K562 (cell line): Measurements from ENCODE around the gene VEGFA. TPM values are rescaled to one million over a fixed set of nuclear protein-coding genes. Genes with fewer than 3 reads are reported as not detected.

Experiments
- ATAC-seq: fragments of 200-7000 bp; cut with Tn5 transposase; 3 replicates; pipeline ENCODE4 v1.9.1; 2020; ENCODE audit warnings: moderate library complexity
- BruUV-seq: library from RNA; stranded (reverse); fragments of 400-500 nt; replicated peaks from 2 replicates; lab custom pipeline; 2021; lab: Mats Ljungman, UMichigan
- CTCF ChIA-PET: fragments of 300-600 bp; formaldehyde crosslinking; extraction: SDS; loops from one replicate; lab custom pipeline; 2021; ENCODE audit warnings: low intra/inter-chr PET ratio; lab: Yijun Ruan, JAX
- POLR2A ChIA-PET: fragments of 300-600, 350-650 bp; sonication (Branson Sonifier 250); formaldehyde crosslinking; extraction: SDS; loops from one replicate; lab custom pipeline; 2021; ENCODE audit warnings: antibody characterized with exemption, inconsistent platforms; lab: Yijun Ruan, JAX
- DNase-seq, 4 experiments: peaks; one replicate each; pipeline versions ENCODE4 v3.0.0 to v3.0.0-alpha.2; 2011 to 2018; ENCODE audit warnings: low spot score in 3 of 4, mixed read lengths in 3 of 4; ENCODE audit errors: extremely low read depth in 1 of 4
- FAIRE-seq: peaks from 2 replicates; lab custom pipeline; 2011; peaks lifted over from hg19 to GRCh38; lab: Jason Lieb, UNC
- H2AFZ ChIP-seq: 2 replicates; pipeline ENCODE4 v1.6.0; 2011; ENCODE audit warnings: low read depth, low read length, control low read depth, inconsistent platforms
- H3K27ac ChIP-seq: fragments of 200-600 bp; 3 replicates; pipeline ENCODE4 v1.8.0; 2011; ENCODE audit warnings: low read depth, mild to moderate bottlenecking, control low read depth, inconsistent platforms, low read length, moderate library complexity, mixed read lengths; ENCODE audit errors: extremely low read depth
- H3K27me3 ChIP-seq, 2 experiments: fragments of 300-600 bp in 1 of 2; 2 replicates in 1 of 2; 3 replicates in 1 of 2; pipeline versions ENCODE4 v1.6.0 to v1.8.0; 2011; ENCODE audit warnings: inconsistent platforms in 2 of 2, low read length in 2 of 2, mild to moderate bottlenecking in 1 of 2, mixed read lengths in 1 of 2, moderate library complexity in 1 of 2; ENCODE audit not compliant: control insufficient read depth in 2 of 2, insufficient read depth in 2 of 2
- H3K36me3 ChIP-seq: fragments of 300-600 bp; 3 replicates; pipeline ENCODE4 v1.8.0; 2011; ENCODE audit warnings: mild to moderate bottlenecking, low read length, inconsistent platforms; ENCODE audit not compliant: control insufficient read depth, insufficient read depth
- H3K4me1 ChIP-seq, 2 experiments: fragments of 200-600 bp in 1 of 2; replicated peaks in 1 of 2; 2 replicates in 1 of 2; 3 replicates in 1 of 2; pipeline versions ENCODE4 v1.5.1 to v1.8.0; 2011; ENCODE audit warnings: inconsistent platforms in 2 of 2, low read length in 2 of 2, mild to moderate bottlenecking in 1 of 2, mixed read lengths in 1 of 2, moderate library complexity in 1 of 2; ENCODE audit not compliant: control insufficient read depth in 2 of 2, insufficient read depth in 2 of 2
- H3K4me2 ChIP-seq: 2 replicates; pipeline ENCODE4 v1.6.1; 2011; ENCODE audit warnings: low read length, control low read depth, inconsistent platforms, mixed read lengths; ENCODE audit not compliant: insufficient read depth
- H3K4me3 ChIP-seq: fragments of 200-600 bp; sonication (generic), shearing (Covaris generic); 2 replicates; pipeline ENCODE4 v1.5.1; 2016; ENCODE audit warnings: control low read depth, inconsistent platforms
- H3K79me2 ChIP-seq: fragments of 200-600 bp; 3 replicates; pipeline ENCODE4 v1.8.0; 2011; ENCODE audit warnings: low read length, inconsistent platforms; ENCODE audit not compliant: control insufficient read depth, insufficient read depth
- H3K9ac ChIP-seq, 2 experiments: 2 replicates each; pipeline versions ENCODE4 v1.6.0 to v1.6.1; 2011; ENCODE audit warnings: low read depth in 2 of 2, low read length in 2 of 2, control low read depth in 1 of 2, inconsistent platforms in 1 of 2, mild to moderate bottlenecking in 1 of 2, mixed read lengths in 1 of 2; ENCODE audit not compliant: insufficient read depth in 1 of 2
- H3K9me1 ChIP-seq: one replicate; pipeline ENCODE4 v1.6.0; 2011; ENCODE audit warnings: inconsistent platforms, mild to moderate bottlenecking, low read length, moderate library complexity; ENCODE audit not compliant: control insufficient read depth, insufficient read depth
- H3K9me3 ChIP-seq: replicated peaks from 2 replicates; pipeline ENCODE4 v1.5.1; 2011; ENCODE audit warnings: low read depth, low read length, inconsistent platforms; ENCODE audit not compliant: control insufficient read depth, insufficient read depth
- H4K20me1 ChIP-seq: replicated peaks from 2 replicates; pipeline ENCODE4 v1.6.1; 2011; ENCODE audit warnings: low read length, inconsistent platforms, mixed read lengths; ENCODE audit not compliant: control insufficient read depth, insufficient read depth
- CBX1 ChIP-seq: sonication (generic); IDR thresholded peaks from 2 replicates; pipeline ENCODE4 v1.6.1; 2016; ENCODE audit warnings: antibody characterized with exemption, low read depth, mild to moderate bottlenecking
- DDX20 ChIP-seq: fragments of 450-650 bp; IDR thresholded peaks from 2 replicates; pipeline ENCODE4 v1.6.1; 2016; ENCODE audit warnings: missing genetic modification characterization, low read depth, mild to moderate bottlenecking, missing compliant biosample characterization, moderate library complexity
- DMBX1 ChIP-seq: fragments of 250-450 bp; sonication (Bioruptor Pico); IDR thresholded peaks from 2 replicates; pipeline ENCODE4 v1.8.0; 2022; ENCODE audit warnings: inconsistent platforms, mild to moderate bottlenecking, moderate library complexity, borderline replicate concordance
- ELF1 ChIP-seq: fragments of 200-800 bp; sonication (Bioruptor generic); IDR thresholded peaks from 2 replicates; pipeline ENCODE4 v1.6.1; 2016; ENCODE audit warnings: missing genetic modification characterization, missing compliant biosample characterization
- FOXK2 ChIP-seq, 2 experiments: fragments of 450-650 bp; IDR thresholded peaks in 1 of 2; conservative IDR thresholded peaks in 1 of 2; 2 replicates each; pipeline ENCODE4 v1.6.1; 2016; ENCODE audit warnings: low read depth in 2 of 2, mild to moderate bottlenecking in 1 of 2
- FOXM1 ChIP-seq, 2 experiments: fragments of 450-650 bp in 1 of 2; sonication (generic) in 1 of 2; formaldehyde crosslinking in 1 of 2; IDR thresholded peaks; 2 replicates each; pipeline versions ENCODE4 v1.6.1 to v1.9.0; 2017 to 2022; ENCODE audit warnings: low read depth in 2 of 2, mild to moderate bottlenecking in 2 of 2, missing genetic modification reagents in 1 of 2, moderate library complexity in 1 of 2
- FUS ChIP-seq: fragments of 200-400 bp; formaldehyde crosslinking; optimal IDR thresholded peaks from 2 replicates; pipeline ENCODE3; 2017; ENCODE audit warnings: low read depth, low read length
- HNRNPK ChIP-seq: fragments of 200-400 bp; formaldehyde crosslinking; IDR thresholded peaks from one replicate; pipeline ENCODE4 v1.6.1; 2018; ENCODE audit warnings: mild to moderate bottlenecking, low read depth, low read length; ENCODE audit not compliant: poor library complexity, severe bottlenecking
- HNRNPL ChIP-seq: fragments of 200-400 bp; formaldehyde crosslinking; IDR thresholded peaks from 2 replicates; pipeline ENCODE4 v1.6.1; 2017; ENCODE audit warnings: low read depth, mild to moderate bottlenecking, low read length
- HNRNPLL ChIP-seq: fragments of 200-400 bp; formaldehyde crosslinking; IDR thresholded peaks from 2 replicates; pipeline ENCODE4 v1.6.1; 2017; ENCODE audit warnings: low read length, low read depth, mild to moderate bottlenecking; ENCODE audit not compliant: poor library complexity, severe bottlenecking
- MCM2 ChIP-seq: fragments of 450-650 bp; IDR thresholded peaks from 2 replicates; pipeline ENCODE4 v1.6.1; 2017; ENCODE audit warnings: low read depth, mild to moderate bottlenecking
- NFIX ChIP-seq: fragments of 250-450 bp; sonication (Bioruptor Pico); IDR thresholded peaks from 2 replicates; pipeline ENCODE4 v1.4.0; 2020; ENCODE audit warnings: low read depth, mild to moderate bottlenecking, moderate library complexity
- RCOR1 ChIP-seq, 2 experiments: IDR thresholded peaks; 2 replicates each; pipeline ENCODE4 v1.6.1; 2012; ENCODE audit warnings: low read depth in 2 of 2, low read length in 2 of 2, borderline replicate concordance in 1 of 2, improper control_type of control experiment in 1 of 2
- SRSF3 ChIP-seq: fragments of 200-400 bp; formaldehyde crosslinking; IDR thresholded peaks from 2 replicates; pipeline ENCODE4 v1.6.1; 2016; ENCODE audit warnings: mild to moderate bottlenecking, low read length, moderate library complexity; ENCODE audit not compliant: insufficient read depth
- STAT5B ChIP-seq: fragments of 250-450 bp; sonication (Bioruptor Pico); IDR thresholded peaks from 2 replicates; pipeline ENCODE4 v1.8.0; 2021; ENCODE audit warnings: mild to moderate bottlenecking, inconsistent platforms
- TEAD4 ChIP-seq, 2 experiments: sonication (generic) in 1 of 2; formaldehyde crosslinking in 1 of 2; IDR thresholded peaks; 2 replicates each; pipeline versions ENCODE4 v1.6.1 to v1.8.0; 2012 to 2022; ENCODE audit warnings: borderline replicate concordance in 1 of 2, inconsistent platforms in 1 of 2, low read length in 1 of 2, mild to moderate bottlenecking in 1 of 2, missing genetic modification reagents in 1 of 2
- ZNF384 ChIP-seq: IDR thresholded peaks from 2 replicates; pipeline ENCODE4 v1.6.1; 2012; ENCODE audit warnings: low read depth, low read length, improper control_type of control experiment
- ZNF398 ChIP-seq: fragments of 250-450 bp; sonication (Bioruptor Pico); IDR thresholded peaks from 2 replicates; pipeline ENCODE4 v1.8.0; 2021; ENCODE audit warnings: moderate library complexity, mild to moderate bottlenecking, inconsistent platforms
- ZNF41 ChIP-seq: fragments of 250-450 bp; sonication (Bioruptor Pico); conservative IDR thresholded peaks from 2 replicates; pipeline ENCODE4 v1.4.0; 2020; ENCODE audit warnings: mild to moderate bottlenecking
- whole genome bisulfite sequencing: fragments of 100-300 bp; shearing (Covaris generic); methylation state at CpG from one replicate; pipeline ENCODE4 v1.1.6; 2016; ENCODE audit warnings: low coverage, mixed read lengths; ENCODE audit not compliant: insufficient coverage; ENCODE audit errors: missing lambda C conversion rate; 5-methylcytosine and 5-hydroxymethylcytosine counted together
- in situ Hi-C: fragments of 300-500 bp; cut with MboI; formaldehyde crosslinking; loops from 4 replicates; pipeline ENCODE4 v1.15.0; 2018; ENCODE audit warnings: inconsistent platforms, mixed read lengths
- intact Hi-C: fragments of 100-400 bp; cut with micrococcal nuclease; formaldehyde crosslinking; loops from 2 replicates; pipeline ENCODE4 v1.14.2; 2022
- polyA plus RNA-seq, 8 experiments: library from polyadenylated mRNA; depleted of rRNA in 4 of 8; stranded (reverse) in 5 of 8; unstranded in 3 of 8; fragments of >200 nt; fragmentation: Nextera tagmentation in 2 of 8; fragmentation: Illumina TruSeq in 1 of 8; extraction: Ambion mirVana in 2 of 8; extraction: Trizol in 1 of 8; gene quantifications; 2 replicates each; pipeline versions ENCODE4 v1.2.1 to v1.2.3, GENCODE V29; 2011 to 2014; ENCODE audit warnings: inconsistent platforms in 1 of 8, missing spikeins in 1 of 8
- total RNA-seq, 7 experiments: library from RNA; depleted of rRNA in 6 of 7; stranded (reverse); fragments of >200 nt in 6 of 7; fragmentation: Illumina TruSeq in 2 of 7; extraction: Trizol in 2 of 7; gene quantifications; 2 replicates each; pipeline versions ENCODE4 v1.2.1 to v1.2.3, GENCODE V29; 2011 to 2021; ENCODE audit warnings: low replicate concordance in 1 of 7

The VEGFA gene
- total and polyA plus RNA-seq, 9 of the 15 experiments (the other 6 are each of a cell fraction or from before 2014, with no cell fraction given), result 14.0 to 271 (median 124) TPM

- TF ChIP-seq ZNF398 (CRISPR knock-in tag), result no peak
- TF ChIP-seq TEAD4 (IDR thresholded peaks at IDR 0.05; ENCODE audit: low read length), result 0 out of 2 replicates have a peak, but pooled peaks have one; percentile 18
- TF ChIP-seq TEAD4 (CRISPR knock-in tag; IDR thresholded peaks at IDR 0.05; ENCODE audit: borderline replicate concordance), result no peak
- TF ChIP-seq CBX1, result no peak
- TF ChIP-seq FUS, result no peak
- no peak for TF ChIP-seq HNRNPK
Observed at GRCh38 chr6:43821101-43821886, 51.3 kb downstream of the VEGFA start (continued).

- no peak; the same call in 2 of the 3 replicates for ATAC-seq
- ChIA-PET CTCF (no interaction called here), POLR2A (no interaction called here)
- H3K9me1 ChIP-seq, result no peaks in the 10 kb centered on the region
- H3K4me3 ChIP-seq, result no peak overlapping the region
- intact Hi-C loops (no loop called here), in situ Hi-C loops (no loop called here)
- H2AFZ ChIP-seq, result no peak overlapping the region
- H3K27me3 ChIP-seq, result peaks cover 0 to 4% of the 10 kb centered on the region in 2 experiments; a peak in 2 of 5 replicates
- no peaks in the 10 kb centered on the region for H3K9me3 ChIP-seq
- 57% methylated on average over 9 of the region's 9 CpGs for WGBS
- H3K4me1 ChIP-seq, result peaks cover 17% of the 10 kb centered on the region in 2 experiments
- no peak for DNase-seq
- no peaks in the 10 kb centered on the region for H3K36me3 ChIP-seq
- no peak for FAIRE-seq
- H3K27ac ChIP-seq, result no peak overlapping the region
- no peak overlapping the region for H3K4me2 ChIP-seq
- H4K20me1 ChIP-seq, result no peaks in the 10 kb centered on the region
- BruUV-seq, result no TSS peak
- no peaks in the 10 kb centered on the region for H3K79me2 ChIP-seq
- H3K9ac ChIP-seq, result peak overlapping the region in 1 of 2 experiments; percentile 3; a peak in 1 of 4 replicates
- TF ChIP-seq DDX20 (tag), result no peak
- no peak for TF ChIP-seq MCM2
- no peak for TF ChIP-seq SRSF3
- no peak for TF ChIP-seq FOXM1 (IDR thresholded peaks at IDR 0.05; ENCODE audit: low read depth)
- no peak for TF ChIP-seq FOXM1 (CRISPR knock-in tag; IDR thresholded peaks at IDR 0.05; ENCODE audit: low read depth)
- TF ChIP-seq NFIX (CRISPR knock-in tag), result no peak
- TF ChIP-seq RCOR1 (IDR thresholded peaks at IDR 0.05; ENCODE audit: borderline replicate concordance in 1 of 2, low read depth in 2 of 2, low read length in 2 of 2), result no peak
- TF ChIP-seq FOXK2 (conservative IDR thresholded peaks at IDR 0.05 in 1 of 2, IDR thresholded peaks at IDR 0.05 in 1 of 2; ENCODE audit: low read depth in 2 of 2), result no peak
- no peak for TF ChIP-seq HNRNPLL
- no peak for TF ChIP-seq HNRNPL
- no peak for TF ChIP-seq ZNF41 (CRISPR knock-in tag)
- no peak for TF ChIP-seq DMBX1 (CRISPR knock-in tag)
- TF ChIP-seq STAT5B, result no peak
- TF ChIP-seq ZNF384, result no peak
- no peak for TF ChIP-seq ELF1 (tag)
Observed at GRCh38 chr6:43823390-43823789, 53.4 kb downstream of the VEGFA start.
